ENCODE results near the gene TLCD3A.
"Not testable (repeated sequence)": the region's sequence is repeated elsewhere in the genome, so short reads cannot be mapped to it uniquely, and the experiment has no call there.

The TLCD3A gene

GRCh38 chr17:708132-708531 is 24.3 kb upstream of the TLCD3A start:
- DNase-seq: no peak

GRCh38 chr17:718075-718474 is 14.3 kb upstream of the TLCD3A start:
- DNase-seq: no peak

GRCh38 chr17:720706-721539 is 11.5 kb upstream of the TLCD3A start:
- no peak for DNase-seq

DNA sequence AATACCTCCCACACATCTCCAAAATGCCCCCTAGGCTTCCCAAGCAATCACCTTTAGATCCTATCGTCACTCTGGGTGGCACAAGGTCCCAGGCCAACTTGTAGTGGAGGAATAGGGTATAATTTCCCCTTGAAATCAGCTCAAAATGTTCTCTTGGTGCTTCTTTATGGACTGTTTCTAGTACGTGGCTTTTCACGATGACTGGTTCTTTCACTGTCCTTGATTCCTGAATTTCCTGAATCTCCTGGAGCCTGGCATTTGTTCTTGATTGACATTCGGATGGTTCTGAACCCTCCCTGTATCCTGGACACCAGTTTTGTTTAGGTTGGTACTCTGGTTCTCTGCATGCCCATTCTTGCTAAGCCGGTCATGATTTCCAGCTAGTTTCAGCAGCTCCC is 10.9 kb upstream of the TLCD3A start:
- no peak for DNase-seq

GRCh38 chr17:725084-725483 is 7.3 kb upstream of the TLCD3A start:
- DNase-seq: no peak

DNA sequence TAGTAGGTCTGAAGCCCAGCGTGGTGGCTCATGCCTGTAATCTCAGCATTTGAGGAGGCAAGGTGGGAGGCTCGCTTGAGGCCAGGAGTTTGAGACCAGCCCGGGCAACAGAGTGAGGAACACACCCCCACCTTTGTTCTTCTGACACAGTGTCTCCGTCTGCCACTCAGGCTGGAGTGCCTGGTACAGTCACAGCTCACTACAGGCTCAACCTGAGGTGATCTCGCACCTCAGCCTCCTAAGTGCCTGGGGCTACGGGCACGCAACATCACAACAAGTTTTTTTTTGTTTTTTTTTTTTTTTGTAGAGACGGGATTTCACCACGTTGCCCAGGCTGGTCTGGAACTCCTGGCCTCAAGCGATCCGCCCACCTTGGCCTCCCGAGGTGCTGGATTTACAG is 6.7 kb upstream of the TLCD3A start:
- DNase-seq: no peak

DNA sequence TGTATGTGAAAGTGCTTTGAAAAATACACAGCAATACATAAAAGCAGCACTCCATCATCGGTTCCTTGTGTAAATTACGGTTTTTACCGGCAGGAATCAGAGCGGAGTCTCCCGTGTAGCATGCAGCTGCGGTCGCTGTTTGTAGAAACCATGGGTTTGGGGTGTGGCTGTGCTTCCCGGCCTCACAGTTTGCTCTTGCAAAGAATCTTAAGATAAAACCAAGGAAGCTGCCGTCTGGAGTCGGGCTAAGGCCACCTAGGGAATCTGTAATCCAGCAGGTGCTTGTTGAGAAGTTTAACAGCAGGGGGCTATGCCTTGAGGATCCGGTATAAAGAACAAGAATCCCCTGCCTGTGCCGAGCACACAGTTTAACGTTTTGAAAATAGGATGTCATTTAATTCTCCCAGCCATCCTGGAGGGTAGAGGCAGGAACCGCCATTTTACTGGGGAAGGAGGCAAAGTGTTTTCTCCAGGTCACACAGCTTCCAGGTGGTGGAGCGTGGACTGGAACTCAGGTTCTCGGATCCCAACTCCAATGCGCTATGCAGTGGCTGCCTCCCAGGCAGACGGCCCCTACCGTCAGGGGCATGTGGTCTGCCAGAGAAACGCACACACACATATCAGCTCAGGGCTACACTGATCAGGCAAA is 6.0 kb upstream of the TLCD3A start:
- no peak for DNase-seq

DNA sequence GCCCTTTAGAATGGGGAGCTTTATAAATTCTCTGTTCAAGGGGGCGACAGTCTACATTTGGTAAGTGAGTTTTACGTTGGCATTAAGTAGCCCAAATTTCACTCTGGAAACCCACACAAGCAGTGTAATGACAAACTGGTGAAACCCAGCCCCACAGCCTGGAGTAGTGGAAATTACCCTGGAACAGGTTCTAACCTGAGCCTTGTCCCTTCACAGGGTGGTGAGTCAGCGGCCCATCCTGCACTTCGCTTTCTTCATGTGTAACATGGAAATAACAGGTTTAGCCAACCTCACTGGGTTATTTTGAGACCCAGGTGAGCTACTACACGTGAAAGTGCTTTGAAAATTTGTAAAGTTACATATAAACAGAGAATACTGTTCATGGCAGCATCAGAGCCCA is 3.5 kb upstream of the TLCD3A start:
- no peak for DNase-seq

DNA sequence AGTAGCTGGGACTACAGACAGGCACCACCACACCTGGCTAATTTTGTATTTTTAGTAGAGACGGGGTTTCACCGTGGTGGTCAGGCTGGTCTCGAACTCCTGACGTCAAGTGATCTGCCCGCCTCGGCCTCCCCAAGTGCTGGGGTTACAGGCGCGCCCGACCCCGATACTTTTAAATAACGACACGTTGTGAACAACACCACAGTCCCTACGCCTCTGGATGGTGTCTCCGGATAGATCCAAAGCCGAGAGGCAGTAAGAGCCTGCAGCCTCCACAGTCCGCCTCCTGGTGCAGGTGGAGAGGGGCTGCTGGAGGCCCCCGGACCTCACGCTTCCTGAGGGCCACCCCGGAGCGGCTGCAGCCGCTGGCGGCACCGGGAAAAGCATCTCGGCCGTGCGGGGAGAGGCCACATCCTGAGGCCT is 741 bp upstream of the TLCD3A start:
- DNase-seq: no peak

DNA sequence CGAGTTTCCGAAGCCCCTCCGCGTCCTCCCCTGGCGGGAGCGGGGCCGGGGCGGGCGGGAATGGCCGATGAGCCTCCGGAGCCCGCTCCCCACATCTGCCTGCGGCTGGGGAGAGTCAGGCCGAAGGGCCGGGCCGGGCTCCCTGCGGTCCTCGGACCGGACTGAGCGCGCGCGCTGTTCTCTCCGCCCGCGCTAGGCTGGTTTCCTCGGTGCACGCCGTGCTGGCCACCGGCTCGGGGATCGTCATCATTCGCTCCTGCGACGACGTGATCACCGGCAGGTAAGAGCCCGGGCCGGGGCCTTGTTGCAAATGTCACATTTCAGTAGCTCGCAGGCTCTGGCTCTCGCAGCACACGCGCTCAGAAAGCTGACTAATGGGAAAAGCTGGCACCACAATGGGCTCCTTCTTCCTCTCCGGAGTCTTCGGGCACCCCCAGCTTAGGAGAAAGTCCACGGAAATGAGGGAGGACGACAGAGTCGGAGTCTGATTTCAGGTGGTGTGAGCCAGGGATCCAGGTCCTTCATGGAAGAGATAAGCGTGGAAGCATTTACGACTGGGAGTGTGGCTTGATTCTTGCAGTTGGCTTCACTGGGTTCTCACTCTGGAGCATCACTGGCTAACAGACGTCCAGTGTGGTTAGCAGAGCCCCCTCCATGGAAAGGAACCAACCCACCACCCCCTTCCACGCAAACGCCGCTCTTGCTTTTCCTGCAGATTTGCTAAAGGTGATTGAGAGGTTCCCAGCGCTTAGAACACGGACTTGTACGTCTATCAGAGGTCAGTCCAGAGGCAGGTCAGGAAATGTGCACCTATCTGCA is 715 bp downstream of the TLCD3A start:
- DNase-seq: no peak

DNA sequence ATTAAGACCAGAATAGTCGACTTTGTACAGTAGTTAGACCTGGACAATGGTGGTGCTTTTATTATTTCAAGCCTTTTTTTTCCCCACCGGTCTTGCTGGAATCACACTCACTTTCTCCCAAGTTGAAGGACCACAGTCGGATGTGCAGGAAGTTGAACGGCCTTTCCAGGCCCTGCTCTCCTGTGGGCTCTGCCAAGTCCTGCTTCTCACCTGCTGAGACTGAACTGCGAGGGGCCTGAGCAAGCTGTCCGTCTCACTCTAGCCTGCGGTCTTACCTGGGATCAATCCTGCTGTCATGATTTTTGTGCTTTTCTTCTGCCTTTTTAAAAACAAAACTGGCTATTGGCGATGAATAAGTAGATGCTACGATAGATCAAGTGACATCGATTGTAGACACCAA is 1.3 kb downstream of the TLCD3A start:
- DNase-seq: no peak

DNA sequence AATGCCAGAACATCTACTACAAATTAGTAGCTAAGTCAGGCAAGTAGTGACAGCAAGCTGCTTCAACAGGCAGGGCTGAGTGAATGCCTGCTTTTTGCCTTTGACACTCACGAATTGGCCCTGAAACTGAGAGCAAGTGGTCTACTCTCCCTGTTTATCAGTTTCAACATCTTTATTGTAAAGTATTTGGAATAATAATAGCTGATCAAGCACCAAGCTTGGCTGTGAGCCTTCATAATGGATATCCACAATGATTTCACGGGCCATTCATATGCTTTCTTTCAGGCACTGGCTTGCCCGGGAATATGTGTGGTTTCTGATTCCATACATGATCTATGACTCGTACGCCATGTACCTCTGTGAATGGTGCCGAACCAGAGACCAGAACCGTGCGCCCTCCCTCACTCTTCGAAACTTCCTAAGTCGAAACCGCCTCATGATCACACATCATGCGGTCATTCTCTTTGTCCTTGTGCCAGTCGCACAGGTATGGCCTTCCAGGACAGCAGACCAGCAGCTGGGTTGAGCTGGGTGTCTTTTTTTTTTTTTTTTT is 5.2 kb downstream of the TLCD3A start:
- no peak for DNase-seq

DNA sequence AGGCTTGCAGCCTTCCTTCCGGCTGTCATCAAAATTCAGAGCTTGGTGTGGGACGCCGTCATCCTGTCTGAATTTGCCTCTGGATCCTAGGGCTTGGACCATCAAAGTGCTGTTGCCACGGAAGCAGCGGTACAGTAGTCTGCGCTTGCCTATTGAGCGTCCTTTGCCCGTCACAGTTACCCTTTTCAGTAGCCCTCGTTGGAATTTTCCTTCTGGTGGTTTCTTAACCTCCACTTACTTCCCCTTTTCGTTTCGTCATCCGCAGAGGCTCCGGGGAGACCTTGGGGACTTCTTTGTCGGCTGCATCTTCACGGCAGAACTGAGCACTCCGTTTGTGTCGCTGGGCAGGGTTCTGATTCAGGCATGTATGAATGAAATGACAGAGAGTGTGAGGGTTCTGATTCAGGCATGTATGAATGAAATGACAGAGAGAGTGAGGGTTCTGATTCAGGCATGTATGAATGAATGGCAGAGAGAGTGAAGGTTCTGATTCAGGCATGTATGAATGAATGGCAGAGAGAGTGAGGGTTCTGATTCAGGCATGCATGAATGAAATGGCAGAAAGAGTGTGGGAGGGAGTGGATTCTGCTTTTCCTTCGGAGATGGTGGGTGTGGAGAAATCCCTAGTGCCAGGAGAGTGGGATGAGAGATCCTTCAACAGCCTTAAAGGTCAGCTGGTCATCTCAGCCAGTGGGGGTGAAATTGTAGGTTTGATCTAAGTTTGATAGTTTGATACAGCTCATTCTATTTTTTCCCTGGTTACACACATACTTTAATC is 8.0 kb downstream of the TLCD3A start:
- DNase-seq: peak; percentile 95

- no peak for DNase-seq
Observed at GRCh38 chr17:742147-742793, 9.9 kb downstream of the TLCD3A start.

GRCh38 chr17:743139-743538 is 10.7 kb downstream of the TLCD3A start:
- no peak for DNase-seq

- DNase-seq: no peak
Observed at GRCh38 chr17:744937-745336, 12.5 kb downstream of the TLCD3A start.

- DNase-seq: no peak
Observed at GRCh38 chr17:745406-745805, 13.0 kb downstream of the TLCD3A start.

- DNase-seq: no peak
Observed at GRCh38 chr17:746181-746580, 13.8 kb downstream of the TLCD3A start.

GRCh38 chr17:746783-747629 is 14.6 kb downstream of the TLCD3A start:
- DNase-seq: no peak

DNA sequence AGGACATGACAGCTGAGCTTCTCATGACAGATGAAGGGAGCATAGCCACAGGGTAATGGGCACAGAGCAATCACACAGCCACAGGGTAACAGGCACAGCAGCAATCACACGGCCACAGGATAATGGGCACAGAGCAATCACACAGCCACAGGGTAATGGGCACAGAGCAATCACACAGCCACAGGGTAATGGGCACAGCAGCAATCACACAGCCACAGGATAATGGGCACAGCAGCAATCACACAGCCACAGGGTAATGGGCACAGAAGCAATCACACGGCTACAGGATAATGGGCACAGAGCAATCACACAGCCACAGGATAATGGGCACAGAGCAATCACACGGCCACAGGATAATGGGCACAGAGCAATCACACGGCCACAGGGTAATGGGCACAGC is 16.2 kb downstream of the TLCD3A start:
- DNase-seq: not testable (repeated sequence)

DNA sequence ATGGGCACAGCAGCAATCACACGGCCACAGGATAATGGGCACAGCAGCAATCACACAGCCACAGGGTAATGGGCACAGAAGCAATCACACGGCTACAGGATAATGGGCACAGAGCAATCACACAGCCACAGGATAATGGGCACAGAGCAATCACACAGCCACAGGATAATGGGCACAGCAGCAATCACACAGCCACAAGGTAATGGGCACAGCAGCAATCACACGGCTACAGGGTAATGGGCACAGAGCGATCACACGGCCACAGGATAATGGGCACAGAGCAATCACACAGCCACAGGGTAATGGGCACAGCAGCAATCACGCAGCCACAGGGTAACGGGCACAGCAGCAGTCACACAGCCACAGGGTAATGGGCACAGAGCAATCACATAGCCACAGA is 17.0 kb downstream of the TLCD3A start:
- not testable (repeated sequence) for DNase-seq

Data from inflammatory macrophage treated with lipopolysaccharide for 4 hours (primary cell).